Thyroid gland (tissue), 4 donors: Measurements from ENCODE around the gene TRAF3IP3.

ENCODE experiments used
- POLR2A ChIP-seq, 2 donors: fragments of 450-650 bp; IDR thresholded peaks; one replicate each; pipeline ENCODE4 v1.6.1; 2017; ENCODE audit warnings: antibody characterized with exemption in 2 of 2, mild to moderate bottlenecking in 2 of 2, moderate library complexity in 1 of 2
- TF ChIP-seq, protein P1 (sequence below), 6 experiments: fragments of 200-600 bp in 3 of 6; fragments of 450-650 bp in 3 of 6; sonication (generic) in 3 of 6; IDR thresholded peaks; one replicate each; pipeline ENCODE4 v1.5.1; 2016 to 2019; ENCODE audit warnings: antibody characterized with exemption in 6 of 6, mild to moderate bottlenecking in 2 of 6, inconsistent platforms in 1 of 6, moderate library complexity in 1 of 6

DNA sequence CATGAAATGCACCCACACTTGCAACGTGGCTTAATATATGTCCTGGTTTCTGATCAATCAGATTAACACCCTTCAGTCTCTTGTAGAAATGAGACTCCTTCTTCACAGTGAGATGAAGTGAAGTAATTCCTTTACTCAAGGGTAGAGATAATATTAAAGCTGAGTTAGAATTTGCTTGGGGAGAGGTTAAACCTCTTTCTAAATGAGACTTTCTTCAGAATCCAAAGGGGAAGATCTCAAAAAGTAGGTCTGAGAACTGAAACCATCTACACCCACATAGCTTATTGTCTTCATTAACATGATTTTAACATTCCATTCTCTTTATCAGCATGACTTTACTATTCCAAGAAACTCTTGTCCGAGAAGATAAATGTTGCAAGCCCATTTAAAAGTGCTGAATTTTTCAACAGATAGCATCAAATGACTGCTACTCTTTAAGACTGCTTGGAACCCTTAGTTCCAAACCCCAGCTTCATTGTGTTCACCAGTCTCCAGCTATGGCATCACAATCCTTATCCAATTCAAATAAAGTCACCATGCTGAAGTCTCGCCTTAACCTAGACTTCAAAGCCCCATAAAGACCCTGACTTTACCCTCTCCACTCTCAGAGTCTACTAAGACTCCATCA, 19.2 kb upstream of the TRAF3IP3 start:
- TF ChIP-seq, protein P1, sequence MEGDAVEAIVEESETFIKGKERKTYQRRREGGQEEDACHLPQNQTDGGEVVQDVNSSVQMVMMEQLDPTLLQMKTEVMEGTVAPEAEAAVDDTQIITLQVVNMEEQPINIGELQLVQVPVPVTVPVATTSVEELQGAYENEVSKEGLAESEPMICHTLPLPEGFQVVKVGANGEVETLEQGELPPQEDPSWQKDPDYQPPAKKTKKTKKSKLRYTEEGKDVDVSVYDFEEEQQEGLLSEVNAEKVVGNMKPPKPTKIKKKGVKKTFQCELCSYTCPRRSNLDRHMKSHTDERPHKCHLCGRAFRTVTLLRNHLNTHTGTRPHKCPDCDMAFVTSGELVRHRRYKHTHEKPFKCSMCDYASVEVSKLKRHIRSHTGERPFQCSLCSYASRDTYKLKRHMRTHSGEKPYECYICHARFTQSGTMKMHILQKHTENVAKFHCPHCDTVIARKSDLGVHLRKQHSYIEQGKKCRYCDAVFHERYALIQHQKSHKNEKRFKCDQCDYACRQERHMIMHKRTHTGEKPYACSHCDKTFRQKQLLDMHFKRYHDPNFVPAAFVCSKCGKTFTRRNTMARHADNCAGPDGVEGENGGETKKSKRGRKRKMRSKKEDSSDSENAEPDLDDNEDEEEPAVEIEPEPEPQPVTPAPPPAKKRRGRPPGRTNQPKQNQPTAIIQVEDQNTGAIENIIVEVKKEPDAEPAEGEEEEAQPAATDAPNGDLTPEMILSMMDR (IDR thresholded peaks at IDR 0.05), result no peak
- no peak for TF ChIP-seq POLR2A (IDR thresholded peaks at IDR 0.05)
